ENCODE results near the gene AIFM3.

AIFM3 gene

DNA sequence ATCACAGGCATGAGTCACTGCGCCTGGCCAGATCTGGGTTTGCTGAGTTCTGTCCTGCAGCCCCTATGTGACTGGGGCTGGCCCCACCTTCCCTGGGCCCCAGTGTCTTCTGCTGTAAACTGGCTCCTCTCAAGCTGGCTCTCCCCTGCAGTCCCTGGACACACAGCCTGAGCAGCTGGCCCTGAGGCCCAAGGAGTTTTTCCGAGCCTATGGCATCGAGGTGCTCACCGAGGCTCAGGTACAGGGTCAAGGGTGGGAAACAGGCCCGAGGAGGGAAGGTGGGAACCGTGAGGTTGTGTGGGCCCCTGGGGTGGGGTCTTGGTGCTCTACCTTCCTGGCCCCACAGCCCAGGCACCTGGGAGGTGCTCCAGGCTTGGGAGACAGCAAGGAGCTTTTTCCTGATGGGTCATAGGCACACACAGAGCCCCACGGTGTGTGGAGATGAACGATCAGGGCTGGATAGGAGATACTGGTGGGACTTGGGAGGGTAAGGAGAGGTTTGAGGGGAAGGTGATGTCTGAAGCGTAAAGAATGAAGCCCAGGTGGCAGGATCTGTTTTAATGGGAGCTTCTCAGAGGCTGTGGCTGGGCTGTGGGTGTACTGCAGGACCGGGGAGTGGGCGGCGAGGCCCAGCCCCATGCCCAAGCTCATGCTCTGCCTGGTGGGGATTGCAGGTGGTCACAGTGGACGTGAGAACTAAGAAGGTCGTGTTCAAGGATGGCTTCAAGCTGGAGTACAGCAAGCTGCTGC, 8.7 kb downstream of the AIFM3 start:
- Mint-ChIP-seq H3K27ac (no peak overlapping the region), H3K27me3 (no peaks in the 10 kb centered on the region), H3K36me3 (no peaks in the 10 kb centered on the region), H3K4me1 (peaks cover 19% of the 10 kb centered on the region), H3K9me3 (no peaks in the 10 kb centered on the region), H3K4me3 (no peak overlapping the region)

GRCh38 chr22:20976291-20976877, 9.3 kb downstream of the AIFM3 start:
- no peaks in the 10 kb centered on the region for H3K9me3 Mint-ChIP-seq
- no peak overlapping the region for H3K27ac Mint-ChIP-seq
- H3K4me3 Mint-ChIP-seq, result no peak overlapping the region
- H3K4me1 Mint-ChIP-seq, result peaks cover 24% of the 10 kb centered on the region
- H3K27me3 Mint-ChIP-seq, result no peaks in the 10 kb centered on the region
- no peaks in the 10 kb centered on the region for H3K36me3 Mint-ChIP-seq

DNA sequence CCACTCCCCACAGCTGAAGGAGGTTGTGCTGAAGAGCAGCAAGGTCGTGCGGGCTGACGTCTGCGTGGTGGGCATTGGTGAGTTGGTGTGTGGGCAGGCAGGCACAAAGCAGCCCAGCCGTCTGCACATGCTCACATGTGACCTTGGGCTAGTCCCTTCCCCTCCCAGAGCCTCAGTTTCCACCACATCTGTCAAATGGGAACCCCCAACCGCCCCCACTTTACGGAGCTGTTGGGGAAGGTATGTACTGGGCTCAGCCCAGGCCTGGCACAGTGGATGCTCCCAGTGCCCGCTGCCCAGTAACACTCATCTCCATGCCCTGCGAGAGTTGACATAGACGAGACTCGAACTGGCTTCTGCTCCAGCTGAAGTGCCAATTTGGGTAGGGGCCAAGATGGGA, 10.0 kb downstream of the AIFM3 start:
- Mint-ChIP-seq H3K36me3 (no peaks in the 10 kb centered on the region), H3K9me3 (no peaks in the 10 kb centered on the region), H3K4me3 (no peak overlapping the region), H3K27ac (no peak overlapping the region), H3K4me1 (peaks cover 24% of the 10 kb centered on the region), H3K27me3 (no peaks in the 10 kb centered on the region)

- H3K4me3 Mint-ChIP-seq, result no peak overlapping the region
- no peak overlapping the region for H3K27ac Mint-ChIP-seq
These were observed 10.6 kb downstream of the AIFM3 start for GRCh38 chr22:20977516-20978170.

GRCh38 chr22:20978419-20978818, 11.4 kb downstream of the AIFM3 start:
- H3K27ac Mint-ChIP-seq, result no peak overlapping the region
- H3K4me3 Mint-ChIP-seq, result no peak overlapping the region
- no peaks in the 10 kb centered on the region for H3K9me3 Mint-ChIP-seq
- H3K4me1 Mint-ChIP-seq, result peaks cover 35% of the 10 kb centered on the region
- H3K36me3 Mint-ChIP-seq, result no peaks in the 10 kb centered on the region
- no peaks in the 10 kb centered on the region for H3K27me3 Mint-ChIP-seq

More at GRCh38 chr22:20977516-20978170, 10.6 kb downstream of the AIFM3 start:
- H3K27me3 Mint-ChIP-seq, result no peaks in the 10 kb centered on the region
- no peaks in the 10 kb centered on the region for H3K9me3 Mint-ChIP-seq
- H3K36me3 Mint-ChIP-seq, result no peaks in the 10 kb centered on the region
- peaks cover 27% of the 10 kb centered on the region for H3K4me1 Mint-ChIP-seq

GRCh38 chr22:20979243-20979809, 12.3 kb downstream of the AIFM3 start:
- Mint-ChIP-seq H3K27me3 (no peaks in the 10 kb centered on the region), H3K4me1 (peaks cover 43% of the 10 kb centered on the region), H3K9me3 (no peaks in the 10 kb centered on the region), H3K36me3 (no peaks in the 10 kb centered on the region), H3K27ac (peak overlapping the region; percentile 59), H3K4me3 (peak overlapping the region; percentile 83)

GRCh38 chr22:20979940-20980453, 12.9 kb downstream of the AIFM3 start:
- H3K4me1 Mint-ChIP-seq, result peaks cover 43% of the 10 kb centered on the region
- H3K27me3 Mint-ChIP-seq, result no peaks in the 10 kb centered on the region
- H3K4me3 Mint-ChIP-seq, result peak overlapping the region; percentile 8
- H3K9me3 Mint-ChIP-seq, result no peaks in the 10 kb centered on the region
- H3K27ac Mint-ChIP-seq, result no peak overlapping the region
- H3K36me3 Mint-ChIP-seq, result no peaks in the 10 kb centered on the region

DNA sequence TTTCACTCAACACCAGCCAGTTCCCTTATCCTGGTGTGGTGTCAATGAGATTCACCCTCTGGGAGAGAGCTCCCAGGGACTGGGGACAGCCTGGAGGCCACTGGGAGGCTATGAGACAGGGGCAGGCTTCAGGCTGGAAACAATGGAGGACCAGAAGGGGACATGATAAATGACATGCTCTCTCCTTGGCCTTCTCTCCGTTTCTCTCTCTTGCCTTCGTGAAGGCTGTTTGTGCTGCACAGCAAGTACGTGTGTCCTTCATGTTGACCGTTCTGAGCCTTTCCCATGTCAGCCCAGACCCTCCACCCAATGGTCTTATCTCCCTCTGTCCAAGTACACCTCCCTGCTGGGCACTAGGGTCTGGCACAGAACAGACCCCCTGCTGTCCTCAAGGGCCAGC, 13.5 kb downstream of the AIFM3 start:
- Mint-ChIP-seq H3K4me3 (peak overlapping the region; percentile 98), H3K27ac (peak overlapping the region; percentile 95)

DNA sequence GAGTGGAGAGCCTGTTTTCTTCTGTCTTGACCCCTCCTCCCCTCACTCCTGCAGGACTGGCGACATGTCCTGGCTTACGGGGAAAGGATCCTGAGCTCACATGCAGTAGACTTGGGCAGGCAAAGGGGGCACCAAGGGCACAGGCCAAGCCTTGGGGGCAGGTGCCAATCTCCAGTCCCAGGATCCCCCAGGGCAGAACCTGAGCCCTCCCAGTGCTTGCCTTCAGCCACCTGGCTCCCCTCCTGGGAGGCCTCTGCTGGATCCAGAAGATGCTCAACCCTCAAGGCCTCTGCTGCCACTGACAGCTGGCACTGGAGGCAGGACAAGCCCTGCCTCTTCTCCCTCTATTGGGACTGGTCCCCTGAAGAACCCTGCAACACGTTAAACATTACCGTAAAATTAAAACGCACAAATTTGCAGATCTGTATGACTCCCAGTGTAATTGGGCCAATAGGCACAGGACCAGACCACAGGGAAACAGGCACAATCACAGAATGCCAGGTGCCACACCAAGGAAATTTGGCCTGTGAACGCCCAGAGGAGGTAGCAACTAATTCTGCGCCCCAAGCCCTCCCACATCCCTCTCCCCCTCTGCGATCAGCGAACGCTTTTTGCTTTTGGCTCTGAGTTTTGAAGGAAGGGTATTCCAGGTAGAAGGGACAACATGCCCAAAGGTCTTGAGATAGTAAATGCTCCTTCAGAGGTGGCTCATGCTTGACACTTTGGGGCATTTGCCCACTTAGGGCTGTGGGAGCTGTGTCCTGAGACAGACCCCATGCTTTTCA, 14.1 kb downstream of the AIFM3 start:
- Mint-ChIP-seq H3K4me3 (peak overlapping the region; percentile 98), H3K27me3 (no peaks in the 10 kb centered on the region), H3K36me3 (no peaks in the 10 kb centered on the region), H3K27ac (peak overlapping the region; percentile 95), H3K4me1 (peaks cover 43% of the 10 kb centered on the region), H3K9me3 (no peaks in the 10 kb centered on the region)

More for the DNA sequence above, 13.5 kb downstream of the AIFM3 start:
- H3K9me3 Mint-ChIP-seq, result no peaks in the 10 kb centered on the region
- no peaks in the 10 kb centered on the region for H3K27me3 Mint-ChIP-seq
- H3K4me1 Mint-ChIP-seq, result peaks cover 43% of the 10 kb centered on the region
- no peaks in the 10 kb centered on the region for H3K36me3 Mint-ChIP-seq

DNA sequence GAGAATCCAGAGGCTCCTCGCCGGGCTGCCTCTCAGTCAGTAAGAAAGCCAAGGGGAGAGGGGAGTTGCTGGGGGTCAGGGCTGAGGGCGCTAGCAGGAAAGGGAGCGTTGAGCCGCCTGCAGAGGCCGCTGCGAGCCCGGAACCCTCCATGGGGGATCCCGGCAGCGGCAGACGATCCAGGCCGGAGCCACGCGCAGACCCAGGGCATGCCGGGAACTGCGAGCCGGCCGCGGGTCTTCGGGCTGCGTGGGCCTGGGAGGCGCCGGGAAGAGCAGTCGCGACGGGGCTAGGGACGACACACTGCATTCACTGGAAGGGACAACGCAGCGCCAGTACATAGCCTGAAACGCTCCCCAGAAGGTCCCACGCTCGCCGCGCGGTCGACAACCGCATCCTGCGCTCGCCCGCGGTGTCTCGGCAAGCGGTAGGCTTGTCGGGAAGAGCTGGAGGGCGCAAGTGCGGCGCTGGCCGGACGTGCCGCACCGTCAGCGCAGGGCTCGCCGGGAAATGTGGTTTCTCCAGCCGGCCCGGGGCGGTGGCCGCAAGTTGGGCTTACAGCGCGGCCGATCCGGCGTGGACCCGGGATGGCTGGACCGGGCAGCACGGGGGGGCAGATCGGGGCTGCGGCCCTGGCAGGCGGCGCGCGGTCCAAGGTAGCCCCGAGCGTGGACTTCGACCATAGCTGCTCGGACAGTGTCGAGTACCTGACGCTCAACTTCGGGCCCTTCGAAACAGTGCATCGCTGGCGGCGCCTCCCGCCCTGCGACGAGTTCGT, 14.9 kb downstream of the AIFM3 start, which contains the start of gene LZTR1:
Gene LZTR1, plus strand, starts transcription at position 511 of the 776 bp plus-strand sequence. Its CDS starts 75 bp downstream, at position 586.
- H3K27me3 Mint-ChIP-seq, result no peaks in the 10 kb centered on the region
- peaks cover 3% of the 10 kb centered on the region for H3K36me3 Mint-ChIP-seq
- peak within 1 kb of the TSS; percentile 98 for H3K4me3 Mint-ChIP-seq
- no peaks in the 10 kb centered on the region for H3K9me3 Mint-ChIP-seq
- H3K4me1 Mint-ChIP-seq, result peaks cover 43% of the 10 kb centered on the region
- H3K27ac Mint-ChIP-seq, result peak within 1 kb of the TSS; percentile 95

DNA sequence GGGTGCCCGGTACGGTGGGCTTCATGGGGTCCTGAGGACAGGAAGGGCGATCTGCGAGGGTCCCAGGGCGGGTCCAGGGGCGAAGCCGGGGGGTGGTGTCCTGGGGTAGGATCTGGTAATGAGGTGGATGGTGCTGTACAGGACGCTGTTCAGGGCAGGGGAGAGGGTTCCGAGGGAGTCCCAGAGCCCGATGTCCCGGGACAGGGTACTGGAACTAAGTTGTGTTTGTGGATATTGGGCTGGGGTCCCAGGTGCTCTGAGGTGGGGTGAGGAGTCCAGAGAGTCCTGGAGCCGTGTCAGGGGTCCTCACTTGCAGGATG, 15.5 kb downstream of the AIFM3 start:
- peaks cover 43% of the 10 kb centered on the region for H3K4me1 Mint-ChIP-seq
- no peaks in the 10 kb centered on the region for H3K27me3 Mint-ChIP-seq
- peaks cover 3% of the 10 kb centered on the region for H3K36me3 Mint-ChIP-seq
- peak overlapping the region; percentile 95 for H3K27ac Mint-ChIP-seq
- peak overlapping the region; percentile 98 for H3K4me3 Mint-ChIP-seq
- no peaks in the 10 kb centered on the region for H3K9me3 Mint-ChIP-seq

DNA sequence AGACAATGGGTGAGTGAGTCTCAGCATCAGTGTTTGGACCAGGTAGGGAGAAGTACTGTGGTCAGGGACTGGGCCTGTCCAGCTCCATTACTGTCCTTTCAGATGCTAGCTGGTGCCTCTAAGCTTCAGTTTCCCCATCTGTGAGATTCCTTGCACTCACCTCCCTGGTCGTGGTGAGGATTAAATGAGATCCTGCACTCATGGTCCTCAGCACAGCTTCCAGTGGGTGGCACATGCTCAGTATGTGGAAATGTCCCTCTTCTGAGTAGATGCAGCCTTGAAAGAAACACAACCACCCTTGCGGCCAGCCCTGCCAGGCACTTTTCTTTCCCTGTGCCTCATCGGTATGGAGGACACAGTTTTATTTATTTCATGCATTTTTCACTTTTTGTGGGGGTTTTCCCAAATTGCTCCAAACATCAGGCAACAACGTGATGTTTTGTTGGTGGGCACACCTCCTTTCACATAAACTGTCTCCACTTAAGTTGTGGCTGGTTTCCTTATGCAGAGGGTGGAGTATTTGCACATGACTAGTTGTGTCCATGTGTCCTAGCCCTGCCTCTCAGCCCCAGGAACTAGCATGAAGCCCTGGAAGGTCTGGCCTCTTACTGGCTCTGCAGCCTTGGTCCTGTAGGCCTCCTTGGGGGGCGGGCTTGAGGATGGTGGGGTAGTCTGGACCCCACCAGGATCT, 16.2 kb downstream of the AIFM3 start:
- H3K27me3 Mint-ChIP-seq, result no peaks in the 10 kb centered on the region
- H3K4me1 Mint-ChIP-seq, result peaks cover 43% of the 10 kb centered on the region
- H3K9me3 Mint-ChIP-seq, result no peaks in the 10 kb centered on the region
- H3K27ac Mint-ChIP-seq, result peak overlapping the region; percentile 95
- H3K4me3 Mint-ChIP-seq, result peak overlapping the region; percentile 98
- H3K36me3 Mint-ChIP-seq, result peaks cover 3% of the 10 kb centered on the region

DNA sequence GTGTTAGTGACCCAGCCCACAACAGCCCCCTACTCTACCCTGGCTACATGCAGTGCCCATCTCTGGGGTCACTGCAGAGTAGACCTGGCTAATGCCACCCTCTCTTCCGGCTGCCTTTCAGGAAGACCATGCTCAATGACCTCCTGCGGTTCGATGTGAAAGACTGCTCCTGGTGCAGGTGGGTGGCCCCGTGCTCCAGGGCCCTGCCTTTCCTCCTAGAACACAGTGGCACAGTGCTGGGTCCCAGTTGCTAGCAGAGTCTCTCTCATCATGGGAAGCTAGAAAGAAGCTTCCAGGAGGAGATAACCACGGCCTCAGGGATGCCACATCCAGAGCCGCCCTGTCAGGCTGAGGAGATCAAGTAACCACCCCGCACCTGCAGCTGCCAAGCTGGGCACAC, 18.7 kb downstream of the AIFM3 start:
- Mint-ChIP-seq H3K9me3 (no peaks in the 10 kb centered on the region), H3K27me3 (no peaks in the 10 kb centered on the region), H3K36me3 (peaks cover 3% of the 10 kb centered on the region), H3K4me3 (no peak overlapping the region), H3K4me1 (peaks cover 28% of the 10 kb centered on the region), H3K27ac (no peak overlapping the region)

GRCh38 chr22:20986365-20986764, 19.3 kb downstream of the AIFM3 start:
- H3K4me3 Mint-ChIP-seq, result no peak overlapping the region
- no peak overlapping the region for H3K27ac Mint-ChIP-seq
- peaks cover 23% of the 10 kb centered on the region for H3K4me1 Mint-ChIP-seq
- H3K27me3 Mint-ChIP-seq, result no peaks in the 10 kb centered on the region
- H3K9me3 Mint-ChIP-seq, result no peaks in the 10 kb centered on the region
- peaks cover 3% of the 10 kb centered on the region for H3K36me3 Mint-ChIP-seq
